Keratinocyte (primary cell): ENCODE results near the gene DUSP16. TPM values are rescaled to one million over a fixed set of nuclear protein-coding genes. Genes with fewer than 3 reads are reported as not detected.
A peak's percentile ranks its signal among the peaks of the same experiment; 100 is the strongest.

ENCODE experiments used
- DNase-seq: peaks from one replicate; pipeline ENCODE4 v3.0.0-alpha.2; 2011; ENCODE audit warnings: low read depth, missing footprints, low spot score
- FAIRE-seq: peaks from 2 replicates; lab custom pipeline; 2011; peaks lifted over from hg19 to GRCh38; lab: Jason Lieb, UNC
- H2AFZ ChIP-seq: 2 replicates; pipeline ENCODE4 v1.6.0; 2012; ENCODE audit warnings: low read length, control low read depth, inconsistent platforms; ENCODE audit not compliant: control insufficient read depth
- H3K27ac ChIP-seq: 2 replicates; pipeline ENCODE4 v1.5.1; 2011; ENCODE audit warnings: low read length; ENCODE audit not compliant: control insufficient read depth, insufficient read depth
- H3K27me3 ChIP-seq: 3 replicates; pipeline ENCODE4 v1.6.0; 2011; ENCODE audit warnings: low read length; ENCODE audit not compliant: control insufficient read depth, insufficient read depth; ENCODE audit errors: extremely low read depth
- H3K36me3 ChIP-seq, 2 experiments: 2 replicates in 1 of 2; 3 replicates in 1 of 2; pipeline ENCODE4 v1.5.1; 2011; ENCODE audit warnings: low read length in 2 of 2, mild to moderate bottlenecking in 1 of 2; ENCODE audit not compliant: control insufficient read depth in 2 of 2, insufficient read depth in 2 of 2; ENCODE audit errors: extremely low read depth in 1 of 2
- H3K4me1 ChIP-seq: 3 replicates; pipeline ENCODE4 v1.5.1; 2011; ENCODE audit warnings: low read length; ENCODE audit not compliant: control insufficient read depth, insufficient read depth; ENCODE audit errors: extremely low read depth
- H3K4me2 ChIP-seq: 3 replicates; pipeline ENCODE4 v1.6.0; 2011; ENCODE audit warnings: low read depth, low read length; ENCODE audit not compliant: control insufficient read depth, insufficient read depth; ENCODE audit errors: extremely low read depth
- H3K4me3 ChIP-seq, 3 experiments: fragments of 200-600 bp in 1 of 3; sonication (generic) in 1 of 3; 2 replicates in 2 of 3; 3 replicates in 1 of 3; pipeline ENCODE4 v1.5.1; 2011 to 2016; ENCODE audit warnings: low read length in 3 of 3, mild to moderate bottlenecking in 3 of 3, control low read depth in 2 of 3, inconsistent platforms in 1 of 3, low read depth in 1 of 3, mixed read lengths in 1 of 3, mixed run types in 1 of 3, moderate library complexity in 1 of 3; ENCODE audit not compliant: control insufficient read depth in 2 of 3, insufficient read depth in 2 of 3; ENCODE audit errors: extremely low read depth in 1 of 3
- H3K79me2 ChIP-seq: 2 replicates; pipeline ENCODE4 v1.6.0; 2012; ENCODE audit warnings: low read length; ENCODE audit not compliant: control insufficient read depth, insufficient read depth
- H3K9ac ChIP-seq: 3 replicates; pipeline ENCODE4 v1.6.0; 2011; ENCODE audit warnings: low read length; ENCODE audit not compliant: control insufficient read depth, insufficient read depth; ENCODE audit errors: extremely low read depth
- H3K9me1 ChIP-seq: 3 replicates; pipeline ENCODE4 v1.6.0; 2011; ENCODE audit warnings: low read length; ENCODE audit not compliant: control insufficient read depth, insufficient read depth; ENCODE audit errors: extremely low read depth
- H3K9me3 ChIP-seq: 2 replicates; pipeline ENCODE4 v1.5.1; 2012; ENCODE audit warnings: low read depth, low read length; ENCODE audit not compliant: control insufficient read depth
- H4K20me1 ChIP-seq: 3 replicates; pipeline ENCODE4 v1.6.0; 2011; ENCODE audit warnings: low read length; ENCODE audit not compliant: control insufficient read depth, insufficient read depth; ENCODE audit errors: extremely low read depth
- CTCF ChIP-seq, 3 experiments: IDR thresholded peaks in 1 of 3; conservative IDR thresholded peaks in 1 of 3; optimal IDR thresholded peaks in 1 of 3; 2 replicates in 2 of 3; 3 replicates in 1 of 3; pipeline versions ENCODE3 to v1.5.1; 2011; ENCODE audit warnings: low read length in 3 of 3, mild to moderate bottlenecking in 3 of 3, moderate library complexity in 2 of 3, control low read depth in 1 of 3, inconsistent platforms in 1 of 3; ENCODE audit not compliant: insufficient read depth in 2 of 3; ENCODE audit errors: extremely low read depth in 1 of 3
- EZH2 ChIP-seq: IDR thresholded peaks from one replicate; pipeline ENCODE4 v1.6.1; 2012; ENCODE audit warnings: inconsistent platforms, mild to moderate bottlenecking, low read length, moderate library complexity
- dilution Hi-C: fragments of 300-500 bp; cut with MboI; formaldehyde crosslinking; loops from one replicate; pipeline ENCODE4 v1.7.0; 2020; ENCODE audit warnings: low sequenced_read_pairs; ENCODE audit not compliant: extremely low pct_ligation_motif_present
- polyA plus RNA-seq, 5 experiments: library from polyadenylated mRNA; depleted of rRNA in 3 of 5; stranded (reverse) in 3 of 5; stranded (forward) in 1 of 5; unstranded in 1 of 5; fragments of >200 nt; gene quantifications; 1 replicate in 1 of 5; 2 replicates in 3 of 5; 3 replicates in 1 of 5; pipeline versions ENCODE4 v1.2.1 to v1.2.3, GENCODE V29; 2011 to 2012; ENCODE audit warnings: missing spikeins in 2 of 5, low read depth in 1 of 5, low replicate concordance in 1 of 5

Gene DUSP16
- polyA plus RNA-seq, 1 donor (not counting 4 experiments of a cell fraction or from before 2014, with no cell fraction given) = 9.3 TPM

GRCh38 chr12:12441843-12442461 is 120.7 kb downstream of the DUSP16 start:
- H4K20me1 ChIP-seq = no peaks in the 10 kb centered on the region
- DNase-seq = peak; percentile 21
- no peak for TF ChIP-seq EZH2
- no peak for TF ChIP-seq CTCF (optimal IDR thresholded peaks at IDR 0.05 in 1 of 3, IDR thresholded peaks at IDR 0.05 in 1 of 3, conservative IDR thresholded peaks at IDR 0.05 in 1 of 3; ENCODE audit: extremely low read depth in 1 of 3, insufficient read depth in 2 of 3, low read length in 3 of 3)
- dilution Hi-C loops = no loop called here
- H3K4me3 ChIP-seq = no peak overlapping the region
- H3K4me1 ChIP-seq = peaks cover 46% of the 10 kb centered on the region
- no peaks in the 10 kb centered on the region for H3K9me3 ChIP-seq
- H3K27me3 ChIP-seq = no peaks in the 10 kb centered on the region
- no peak overlapping the region for H2AFZ ChIP-seq
- H3K36me3 ChIP-seq = peaks cover 0 to 5% of the 10 kb centered on the region in 2 experiments
- H3K27ac ChIP-seq = peak overlapping the region; percentile 72
- no peaks in the 10 kb centered on the region for H3K79me2 ChIP-seq
- peak; percentile 57 for FAIRE-seq
- peak overlapping the region; percentile 23 for H3K9ac ChIP-seq
- no peaks in the 10 kb centered on the region for H3K9me1 ChIP-seq
- peak overlapping the region; percentile 47 for H3K4me2 ChIP-seq

- peaks cover 0 to 5% of the 10 kb centered on the region in 2 experiments for H3K36me3 ChIP-seq
- dilution Hi-C loops = no loop called here
- no peaks in the 10 kb centered on the region for H3K9me3 ChIP-seq
- H2AFZ ChIP-seq = no peak overlapping the region
- FAIRE-seq (no peak), DNase-seq (no peak)
- H4K20me1 ChIP-seq = no peaks in the 10 kb centered on the region
- no peaks in the 10 kb centered on the region for H3K79me2 ChIP-seq
- no peaks in the 10 kb centered on the region for H3K27me3 ChIP-seq
- peak overlapping the region; percentile 72 for H3K27ac ChIP-seq
- H3K4me1 ChIP-seq = peaks cover 45% of the 10 kb centered on the region
- peak overlapping the region; percentile 23 for H3K9ac ChIP-seq
- H3K4me3 ChIP-seq = no peak overlapping the region
- H3K9me1 ChIP-seq = no peaks in the 10 kb centered on the region
- TF ChIP-seq EZH2 (no peak), CTCF (optimal IDR thresholded peaks at IDR 0.05 in 1 of 3, IDR thresholded peaks at IDR 0.05 in 1 of 3, conservative IDR thresholded peaks at IDR 0.05 in 1 of 3; ENCODE audit: extremely low read depth in 1 of 3, insufficient read depth in 2 of 3, low read length in 3 of 3) (no peak)
- no peak overlapping the region for H3K4me2 ChIP-seq
Observed at GRCh38 chr12:12441429-12441807, 121.2 kb downstream of the DUSP16 start.
